Endothelial cell of umbilical vein (primary cell): Measurements from ENCODE around the gene SMIM26. TPM values are rescaled to one million over a fixed set of nuclear protein-coding genes. Genes with fewer than 3 reads are reported as not detected.

Source experiments
- BruUV-seq: library from RNA; stranded (reverse); fragments of 400-500 nt; replicated peaks from 2 replicates; lab custom pipeline; 2021; lab: Mats Ljungman, UMichigan
- CTCF ChIA-PET: fragments of 300-600, 350-600 bp; sonication (Branson Sonifier 250); formaldehyde crosslinking; loops from one replicate; lab custom pipeline; 2021; ENCODE audit warnings: antibody characterized with exemption, inconsistent platforms; lab: Charles Lee
- POLR2A ChIA-PET: fragments of 300-600, 350-600 bp; sonication (Branson Sonifier 250); formaldehyde crosslinking; loops from one replicate; lab custom pipeline; 2021; ENCODE audit warnings: antibody characterized with exemption, inconsistent platforms; lab: Charles Lee
- DNase-seq: peaks from one replicate; pipeline ENCODE4 v3.0.0-alpha.2; 2011; ENCODE audit warnings: low read depth, low spot score
- FAIRE-seq: peaks from 2 replicates; lab custom pipeline; 2011; peaks lifted over from hg19 to GRCh38; lab: Jason Lieb, UNC
- H2AFZ ChIP-seq: 2 replicates; pipeline ENCODE4 v1.6.0; 2012; ENCODE audit warnings: low read depth, low read length, control low read depth, inconsistent platforms
- H3K27ac ChIP-seq: 2 replicates; pipeline ENCODE4 v1.5.1; 2011; ENCODE audit warnings: low read depth, mild to moderate bottlenecking, control low read depth, low read length, moderate library complexity; ENCODE audit not compliant: insufficient read depth
- H3K27me3 ChIP-seq, 2 experiments: 2 replicates each; pipeline versions ENCODE4 v1.6.0 to v1.6.1; 2011; ENCODE audit warnings: low read length in 2 of 2, mixed read lengths in 1 of 2; ENCODE audit not compliant: control insufficient read depth in 2 of 2, insufficient read depth in 2 of 2
- H3K36me3 ChIP-seq, 2 experiments: 2 replicates in 1 of 2; 3 replicates in 1 of 2; pipeline ENCODE4 v1.5.1; 2011; ENCODE audit warnings: low read length in 2 of 2, mild to moderate bottlenecking in 1 of 2, moderate library complexity in 1 of 2; ENCODE audit not compliant: control insufficient read depth in 2 of 2, insufficient read depth in 2 of 2; ENCODE audit errors: extremely low read depth in 1 of 2
- H3K4me1 ChIP-seq: 3 replicates; pipeline ENCODE4 v1.5.1; 2011; ENCODE audit warnings: mild to moderate bottlenecking, low read length; ENCODE audit not compliant: control insufficient read depth, insufficient read depth; ENCODE audit errors: extremely low read depth
- H3K4me2 ChIP-seq: 2 replicates; pipeline ENCODE4 v1.6.1; 2011; ENCODE audit warnings: low read length, control low read depth, mixed read lengths; ENCODE audit not compliant: insufficient read depth
- H3K4me3 ChIP-seq, 3 experiments: fragments of 200-600 bp in 1 of 3; sonication (generic), shearing (Covaris generic) in 1 of 3; replicated peaks in 1 of 3; 2 replicates each; pipeline ENCODE4 v1.5.1; 2011 to 2016; ENCODE audit warnings: control low read depth in 3 of 3, low read length in 3 of 3, mild to moderate bottlenecking in 2 of 3, inconsistent platforms in 1 of 3, low read depth in 1 of 3, moderate library complexity in 1 of 3; ENCODE audit not compliant: insufficient read depth in 1 of 3
- H3K79me2 ChIP-seq: 2 replicates; pipeline ENCODE4 v1.6.0; 2012; ENCODE audit warnings: low read length, inconsistent platforms; ENCODE audit not compliant: control insufficient read depth, insufficient read depth
- H3K9ac ChIP-seq: replicated peaks from 2 replicates; pipeline ENCODE3; 2011; ENCODE audit warnings: low read length, control low read depth; ENCODE audit not compliant: insufficient read depth; ENCODE audit errors: extremely low read depth
- H3K9me1 ChIP-seq: replicated peaks from 3 replicates; pipeline ENCODE4 v1.6.0; 2011; ENCODE audit warnings: mild to moderate bottlenecking, low read length; ENCODE audit not compliant: control insufficient read depth, insufficient read depth; ENCODE audit errors: extremely low read depth
- H3K9me3 ChIP-seq: replicated peaks from 2 replicates; pipeline ENCODE4 v1.5.1; 2012; ENCODE audit warnings: low read length, inconsistent platforms; ENCODE audit not compliant: control insufficient read depth, insufficient read depth
- H4K20me1 ChIP-seq: replicated peaks from 2 replicates; pipeline ENCODE3; 2011; ENCODE audit warnings: mild to moderate bottlenecking, low read length; ENCODE audit not compliant: control insufficient read depth, insufficient read depth; ENCODE audit errors: extremely low read depth
- CTCF ChIP-seq, 2 donors: IDR thresholded peaks; 1 replicate in 1 of 2; 2 replicates in 1 of 2; pipeline ENCODE4 v1.5.1; 2011; ENCODE audit warnings: low read length in 2 of 2, mild to moderate bottlenecking in 2 of 2, moderate library complexity in 2 of 2, control low read depth in 1 of 2, inconsistent platforms in 1 of 2, low read depth in 1 of 2; ENCODE audit not compliant: insufficient read depth in 1 of 2; ENCODE audit errors: extremely low read depth in 1 of 2
- EZH2 ChIP-seq: IDR thresholded peaks from 2 replicates; pipeline ENCODE4 v1.6.1; 2012; ENCODE audit warnings: borderline replicate concordance, low read depth, mild to moderate bottlenecking, moderate library complexity, low read length, inconsistent platforms; ENCODE audit not compliant: severe bottlenecking
- FOS ChIP-seq: IDR thresholded peaks from 2 replicates; pipeline ENCODE4 v1.6.1; 2011; ENCODE audit warnings: mild to moderate bottlenecking, low read length, moderate library complexity, borderline replicate concordance; ENCODE audit not compliant: insufficient read depth
- GATA2 ChIP-seq: IDR thresholded peaks from 2 replicates; pipeline ENCODE4 v1.7.0; 2011; ENCODE audit warnings: low read depth, mild to moderate bottlenecking, moderate library complexity, mixed read lengths, low read length; ENCODE audit not compliant: insufficient read length, insufficient read depth
- JUN ChIP-seq: IDR thresholded peaks from 2 replicates; pipeline ENCODE4 v1.6.1; 2011; ENCODE audit warnings: borderline replicate concordance, low read depth; ENCODE audit not compliant: insufficient read length, insufficient read depth
- MYC ChIP-seq: IDR thresholded peaks from one replicate; pipeline ENCODE4 v1.6.1; 2011; ENCODE audit warnings: mild to moderate bottlenecking, low read depth, low read length
- POLR2A ChIP-seq: IDR thresholded peaks from 2 replicates; pipeline ENCODE4 v1.6.1; 2012; ENCODE audit warnings: low read depth, mild to moderate bottlenecking, control low read depth, low read length
- POLR2AphosphoS5 ChIP-seq: IDR thresholded peaks from 2 replicates; pipeline ENCODE4 v1.6.1; 2012; ENCODE audit warnings: low read depth, mild to moderate bottlenecking, control low read depth, low read length, moderate library complexity; ENCODE audit not compliant: insufficient read depth
- dilution Hi-C: fragments of 300-500 bp; cut with MboI; formaldehyde crosslinking; loops from one replicate; pipeline ENCODE4 v1.15.0; 2019; ENCODE audit warnings: low sequenced_read_pairs; ENCODE audit not compliant: extremely low pct_ligation_motif_present
- intact Hi-C: fragments of 100-400 bp; cut with micrococcal nuclease; formaldehyde crosslinking; loops from one replicate; pipeline ENCODE4 v1.10.0; 2022
- polyA plus RNA-seq, 4 experiments: library from polyadenylated mRNA; depleted of rRNA in 3 of 4; stranded (reverse) in 3 of 4; unstranded in 1 of 4; fragments of >200 nt; gene quantifications; 2 replicates each; pipeline versions ENCODE4 v1.2.1 to v1.2.3, GENCODE V29; 2011 to 2012; ENCODE audit warnings: missing spikeins in 1 of 4
- total RNA-seq: library from RNA; stranded (reverse); gene quantifications from 2 replicates; pipeline ENCODE4 v1.2.3, GENCODE V29; 2021

The SMIM26 gene
- total and polyA plus RNA-seq, 2 donors (not counting 3 experiments of a cell fraction or from before 2014, with no cell fraction given) = 54.1 to 92.0 TPM

DNA sequence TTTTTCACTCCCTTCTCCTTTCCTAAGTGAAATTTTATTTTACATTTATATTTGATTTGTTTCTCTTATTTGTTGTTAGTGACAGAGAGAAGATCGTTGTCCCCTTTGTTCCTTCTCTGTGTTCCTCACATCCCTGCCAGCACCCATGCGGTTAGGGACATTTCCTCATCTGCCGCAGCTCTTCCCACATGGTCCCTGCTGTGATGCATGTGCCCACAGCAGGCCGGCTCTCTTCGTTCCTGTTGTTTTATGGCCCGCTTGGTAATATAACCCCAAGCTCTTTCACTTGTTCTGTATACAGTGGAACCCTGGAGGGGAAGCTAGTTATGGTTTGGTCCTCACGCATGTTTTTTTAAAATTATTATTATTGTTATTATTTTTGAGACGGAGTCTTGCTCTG, 44.3 kb downstream of the SMIM26 start:
- dilution Hi-C loops = no loop called here
- Histone ChIP-seq H3K4me1 (no peaks in the 10 kb centered on the region), H3K27me3 (no peaks in the 10 kb centered on the region), H3K4me2 (no peak overlapping the region), H3K36me3 (no peaks in the 10 kb centered on the region), H3K79me2 (no peaks in the 10 kb centered on the region), H4K20me1 (no peaks in the 10 kb centered on the region), H2AFZ (no peak overlapping the region), H3K9me3 (no peaks in the 10 kb centered on the region), H3K27ac (no peak overlapping the region), H3K9ac (no peak overlapping the region), H3K4me3 (no peak overlapping the region), H3K9me1 (no peaks in the 10 kb centered on the region)
- FAIRE-seq (no peak), DNase-seq (no peak)
- CTCF ChIA-PET = interaction anchor here (1.2 kb wide), 1 partner anchor 21 kb away, joined by 3 read pairs; no protein-coding TSS in a partner anchor
- no peak for TF ChIP-seq MYC
- TF ChIP-seq GATA2 = no peak
- no peak for TF ChIP-seq FOS
- TF ChIP-seq CTCF (IDR thresholded peaks at IDR 0.05; ENCODE audit: extremely low read depth in 1 of 2, insufficient read depth in 1 of 2, low read depth in 1 of 2, low read length in 2 of 2) = no peak
- intact Hi-C loops = no loop called here
- POLR2A ChIA-PET = interaction anchor here (0.5 kb wide), 1 partner anchor 30 kb away, joined by 3 read pairs; no protein-coding TSS in a partner anchor
- BruUV-seq = no TSS peak

DNA sequence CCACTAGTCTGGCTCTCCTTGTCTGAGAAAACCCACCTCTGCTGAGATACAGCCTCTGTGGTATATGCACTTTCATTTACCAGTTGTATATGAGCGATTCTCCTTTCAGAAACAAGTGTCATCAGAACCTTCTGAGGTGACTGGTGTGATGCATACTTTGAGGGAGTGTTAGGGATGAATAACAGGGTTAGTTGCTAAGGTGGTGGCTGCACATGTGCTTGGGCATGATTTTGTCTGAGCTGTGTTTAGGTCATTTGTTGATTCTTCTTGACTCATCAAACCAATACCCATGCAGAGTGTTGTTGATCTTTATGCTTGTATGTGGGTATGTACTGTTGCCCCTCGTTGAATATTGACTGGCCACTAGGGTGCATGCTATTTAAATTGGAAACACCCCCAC, 46.3 kb downstream of the SMIM26 start:
- ChIA-PET CTCF (no interaction called here), POLR2A (no interaction called here)
- Histone ChIP-seq H3K4me3 (no peak overlapping the region), H3K9ac (no peak overlapping the region), H3K9me3 (no peaks in the 10 kb centered on the region), H3K4me1 (no peaks in the 10 kb centered on the region), H3K79me2 (no peaks in the 10 kb centered on the region), H3K27me3 (no peaks in the 10 kb centered on the region), H2AFZ (no peak overlapping the region), H3K36me3 (no peaks in the 10 kb centered on the region), H3K4me2 (no peak overlapping the region), H3K9me1 (no peaks in the 10 kb centered on the region), H3K27ac (no peak overlapping the region), H4K20me1 (no peaks in the 10 kb centered on the region)
- intact Hi-C loops (no loop called here), dilution Hi-C loops (no loop called here)
- FAIRE-seq (peak; percentile 47), DNase-seq (no peak)
- TF ChIP-seq CTCF (IDR thresholded peaks at IDR 0.05; ENCODE audit: extremely low read depth in 1 of 2, insufficient read depth in 1 of 2, low read depth in 1 of 2, low read length in 2 of 2) (no peak), EZH2 (no peak), FOS (no peak), JUN (no peak), POLR2A (no peak), POLR2AphosphoS5 (no peak), GATA2 (no peak)
- no TSS peak for BruUV-seq
